PFSK-1 (cell line): ENCODE data around the gene CLTCL1.

ENCODE experiments used
- POLR2AphosphoS5 ChIP-seq: IDR thresholded peaks from 2 replicates; pipeline ENCODE4 v1.6.1; 2012; ENCODE audit warnings: low read depth, mild to moderate bottlenecking, control low read depth, low read length, moderate library complexity
- REST ChIP-seq, 2 experiments: IDR thresholded peaks; 2 replicates each; pipeline versions ENCODE4 v1.6.1 to v1.8.0; 2011 to 2012; ENCODE audit warnings: low read depth in 2 of 2, low read length in 2 of 2, control low read depth in 1 of 2, inconsistent platforms in 1 of 2, mild to moderate bottlenecking in 1 of 2, moderate library complexity in 1 of 2; ENCODE audit not compliant: insufficient read depth in 1 of 2
- TAF1 ChIP-seq: IDR thresholded peaks from 2 replicates; pipeline ENCODE4 v1.6.1; 2012; ENCODE audit warnings: low read length, control low read depth, borderline replicate concordance; ENCODE audit not compliant: insufficient read depth

- TF ChIP-seq TAF1 (no peak), POLR2AphosphoS5 (no peak), REST (IDR thresholded peaks at IDR 0.05; ENCODE audit: insufficient read depth in 1 of 2, low read depth in 2 of 2, low read length in 2 of 2) (no peak)
Measured at GRCh38 chr22:19271273-19271855, 20.2 kb downstream of the CLTCL1 start.
